Peyer's patch (tissue), 4 donors: ENCODE results near the gene SPEF1.

Experiments
- CTCF ChIP-seq, 6 experiments: fragments of 450-650 bp in 4 of 6; fragments of 200-600 bp in 2 of 6; sonication (generic) in 1 of 6; IDR thresholded peaks; one replicate each; pipeline ENCODE4 v1.5.1; 2017 to 2019; ENCODE audit warnings: antibody characterized with exemption in 6 of 6, mild to moderate bottlenecking in 3 of 6, moderate library complexity in 1 of 6
- POLR2A ChIP-seq, 2 donors: fragments of 450-650 bp; IDR thresholded peaks; one replicate each; pipeline ENCODE4 v1.5.1; 2017; ENCODE audit warnings: antibody characterized with exemption in 2 of 2, mild to moderate bottlenecking in 2 of 2, moderate library complexity in 2 of 2

- TF ChIP-seq CTCF (IDR thresholded peaks at IDR 0.05) (no peak), POLR2A (IDR thresholded peaks at IDR 0.05) (no peak)
Measured at GRCh38 chr20:3764659-3765058, 16.6 kb downstream of the SPEF1 start.
